HG03558 (cell line): Measurements from ENCODE around the gene SPI1.

Source experiments
- ATAC-seq: cut with Tn5 transposase; IDR thresholded peaks from one replicate; pipeline ENCODE4 v1.9.1; 2021; ENCODE audit warnings: moderate number of reproducible peaks; ENCODE audit not compliant: unreplicated experiment; ENCODE audit errors: extremely low read depth

SPI1 gene

DNA sequence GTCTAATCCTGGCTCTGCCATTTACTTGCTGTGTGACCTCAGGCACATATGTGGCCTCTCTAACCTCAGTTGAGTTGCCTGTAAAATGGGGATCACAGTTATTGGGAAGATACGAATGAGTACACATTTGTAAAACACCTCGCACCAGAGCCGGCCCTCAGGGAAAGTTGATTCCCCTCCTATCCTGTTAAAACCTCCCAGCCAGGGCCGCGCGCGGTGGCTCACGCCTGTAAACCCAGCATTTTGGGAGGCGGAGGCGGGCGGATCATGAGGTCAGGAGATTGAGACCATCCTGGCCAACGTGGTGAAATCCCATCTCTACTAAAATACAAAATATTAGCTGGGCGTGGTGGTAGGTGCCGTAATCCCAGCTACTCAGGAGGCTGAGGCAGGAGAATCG, 18.0 kb downstream of the SPI1 start:
- ATAC-seq: no peak

DNA sequence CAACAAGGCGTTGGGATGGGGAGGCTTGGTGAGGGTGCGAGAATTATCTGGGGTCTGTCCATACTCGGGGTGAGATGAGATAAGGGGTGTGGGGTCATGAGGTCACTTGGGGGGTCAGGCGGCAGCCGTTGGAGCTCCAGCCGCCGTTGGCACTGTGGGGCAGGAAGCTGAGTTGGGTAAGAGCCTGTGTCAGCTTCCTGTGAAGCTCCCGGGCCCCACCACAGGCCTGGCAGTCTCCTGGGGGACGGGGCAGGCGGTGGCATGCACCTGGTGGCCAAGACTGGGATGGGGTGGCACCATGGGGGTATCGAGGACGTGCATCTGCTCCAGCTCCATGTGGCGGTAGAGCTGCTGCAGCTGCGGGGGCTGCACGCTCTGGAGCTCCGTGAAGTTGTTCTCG, 18.8 kb downstream of the SPI1 start:
- ATAC-seq: no peak

GRCh38 chr11:47359162-47359561, 19.2 kb downstream of the SPI1 start:
- ATAC-seq: no peak

DNA sequence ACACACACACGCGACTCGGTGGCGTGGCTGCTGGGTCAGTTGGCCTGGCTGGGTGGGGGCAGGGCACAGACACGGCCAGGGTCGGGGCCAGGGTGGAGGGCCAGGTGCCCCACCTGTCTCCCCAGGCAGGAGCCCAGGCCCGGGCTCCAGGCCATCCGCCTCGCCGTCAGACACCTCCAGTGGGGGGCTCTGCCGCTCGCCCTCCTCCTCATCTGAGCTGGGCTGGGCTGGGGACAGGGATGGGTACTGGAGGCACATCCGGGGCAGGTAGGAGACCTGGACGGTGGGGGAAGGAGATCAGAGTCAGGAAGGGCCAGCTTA, 19.7 kb downstream of the SPI1 start:
- no peak for ATAC-seq

- ATAC-seq: no peak
Measured at GRCh38 chr11:47357985-47358730, 20.2 kb downstream of the SPI1 start.

DNA sequence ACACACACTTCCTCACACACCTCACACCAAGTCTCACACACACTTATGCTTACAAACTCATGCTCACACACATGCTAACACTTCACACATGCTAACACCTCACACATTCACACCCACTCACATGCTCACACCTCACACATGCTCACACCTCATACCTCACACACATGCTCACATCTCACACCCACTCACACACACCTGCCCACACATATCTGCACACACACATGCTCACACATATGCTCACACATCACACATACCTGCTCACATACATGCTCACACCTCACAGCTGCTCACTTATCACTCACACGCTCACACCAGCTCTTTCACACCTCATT, 21.4 kb downstream of the SPI1 start:
- no peak for ATAC-seq

DNA sequence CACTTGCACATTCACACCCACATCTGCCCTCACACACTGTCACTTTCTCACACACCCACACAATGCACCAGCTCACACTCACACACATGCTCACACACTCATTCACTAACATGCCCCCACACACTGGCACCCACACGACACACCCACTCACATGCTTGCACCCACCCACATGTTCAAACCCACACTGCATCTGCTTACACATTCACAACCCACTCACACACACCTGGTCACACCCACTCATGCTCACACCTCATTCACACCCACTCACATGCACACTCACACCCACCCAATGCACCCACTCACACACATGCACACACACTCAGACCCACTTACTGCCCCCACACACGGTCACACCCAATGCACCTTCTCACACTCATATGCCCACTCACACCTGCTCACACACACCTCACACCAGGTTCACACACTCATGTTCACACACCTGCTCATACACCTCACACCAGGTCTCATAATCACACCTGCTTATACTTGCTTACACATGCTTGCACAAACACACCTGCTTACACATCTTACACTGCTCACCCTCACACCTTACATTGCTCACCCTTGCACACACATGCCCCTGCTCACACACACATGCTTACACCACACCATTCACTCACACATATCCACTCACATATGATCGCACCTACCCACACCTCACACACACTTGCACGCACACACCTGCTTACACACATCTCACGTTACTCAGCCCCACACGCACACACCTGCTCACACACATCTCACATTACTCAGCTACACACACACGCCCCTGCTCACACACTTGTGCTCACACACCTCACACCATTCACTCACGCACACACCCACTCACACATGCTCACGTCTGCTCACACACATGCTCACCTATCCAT, 22.0 kb downstream of the SPI1 start:
- no peak for ATAC-seq

- no peak for ATAC-seq
Measured at GRCh38 chr11:47355283-47356128, 22.8 kb downstream of the SPI1 start.

DNA sequence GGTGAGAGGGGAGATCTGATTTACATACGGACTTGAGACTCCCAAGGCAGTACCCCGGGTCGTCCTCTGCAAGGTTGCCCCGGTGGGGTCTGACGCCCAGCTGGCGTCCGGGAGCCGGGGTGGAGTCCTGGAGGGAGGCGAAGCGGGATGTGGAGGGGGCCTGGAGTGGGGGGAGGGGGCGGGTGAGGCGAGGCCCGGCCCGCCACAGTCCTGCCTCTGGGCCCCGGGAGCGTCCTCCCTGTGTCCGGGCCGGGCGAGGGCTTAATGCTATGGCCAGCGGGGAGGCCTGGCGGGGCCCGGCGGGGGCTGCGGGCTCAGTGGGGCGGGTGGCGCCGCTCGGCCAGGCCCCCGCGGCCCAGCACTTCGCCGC, 23.4 kb downstream of the SPI1 start:
- no peak for ATAC-seq

- ATAC-seq: no peak
Measured at GRCh38 chr11:47353978-47354774, 24.2 kb downstream of the SPI1 start.

DNA sequence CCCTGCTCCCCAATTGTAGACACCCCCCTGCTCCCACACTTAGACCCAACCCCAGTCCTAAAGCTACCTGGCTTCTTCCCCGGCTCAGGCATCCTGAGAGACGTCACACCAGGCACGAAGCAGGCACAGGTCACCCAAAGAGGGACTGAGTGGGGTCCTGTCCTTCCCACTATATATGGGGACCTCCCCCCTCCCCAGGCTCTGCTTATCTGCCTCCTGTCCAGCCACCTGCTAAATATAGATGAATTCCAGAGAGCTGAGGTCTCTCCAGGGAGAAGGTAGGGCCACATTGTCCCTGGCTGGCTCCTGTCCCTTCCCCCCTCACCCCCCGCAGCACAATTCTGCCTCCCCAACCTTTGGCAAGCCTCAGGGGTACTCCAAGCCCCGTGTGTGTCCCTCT, 25.8 kb downstream of the SPI1 start, which contains the start of gene MYBPC3:
MYBPC3 (minus strand) TSS at position 147 of the 400 bp plus-strand sequence; CDS start at position 92, 55 bp downstream.
- ATAC-seq: no peak

DNA sequence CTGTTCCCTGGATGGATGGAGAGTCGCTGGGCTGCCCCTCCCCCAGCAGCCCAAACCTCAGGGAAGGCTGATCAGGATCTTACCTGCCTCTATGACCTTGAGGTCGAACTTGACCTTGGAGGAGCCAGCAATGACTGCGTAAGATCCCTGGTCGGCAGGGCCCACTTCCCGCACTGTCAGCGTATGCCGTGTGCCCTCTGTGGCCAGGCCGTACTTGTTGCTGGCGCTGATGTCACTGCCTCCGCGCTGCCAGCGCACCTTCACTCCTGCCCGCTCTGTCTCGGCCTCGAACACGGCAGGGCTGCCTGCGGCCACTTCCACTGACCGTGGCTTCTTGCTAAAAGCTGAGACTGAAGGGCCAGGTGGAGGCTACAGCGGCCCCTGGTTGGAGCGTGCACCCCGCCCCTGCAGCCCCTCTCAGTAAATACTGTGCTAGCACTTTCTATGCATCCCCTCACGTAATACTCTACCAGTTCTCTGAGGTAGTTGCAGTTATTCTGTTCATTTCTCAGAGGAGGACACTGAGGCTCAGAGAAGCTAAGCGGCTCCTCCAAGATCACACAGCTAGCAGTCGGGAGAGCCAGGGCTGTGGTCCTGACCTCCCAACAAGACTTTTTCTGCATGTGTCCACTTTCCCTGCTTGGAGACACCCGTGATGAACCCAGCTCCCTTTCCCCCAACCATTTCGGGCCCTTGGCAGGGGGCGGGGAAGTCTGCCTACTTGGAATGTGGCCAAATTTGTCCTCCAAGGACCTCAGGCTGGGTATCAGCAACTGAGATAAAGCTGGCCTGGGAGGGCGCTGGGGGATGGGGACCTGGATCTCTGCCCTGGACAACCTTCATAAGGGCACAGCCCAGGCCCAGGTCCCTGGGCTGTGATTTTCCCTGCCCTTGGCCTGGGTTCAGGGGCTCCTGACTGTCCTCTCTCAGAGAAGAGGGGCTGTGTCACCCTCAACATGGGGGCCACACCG, 26.9 kb downstream of the SPI1 start:
- ATAC-seq: no peak

DNA sequence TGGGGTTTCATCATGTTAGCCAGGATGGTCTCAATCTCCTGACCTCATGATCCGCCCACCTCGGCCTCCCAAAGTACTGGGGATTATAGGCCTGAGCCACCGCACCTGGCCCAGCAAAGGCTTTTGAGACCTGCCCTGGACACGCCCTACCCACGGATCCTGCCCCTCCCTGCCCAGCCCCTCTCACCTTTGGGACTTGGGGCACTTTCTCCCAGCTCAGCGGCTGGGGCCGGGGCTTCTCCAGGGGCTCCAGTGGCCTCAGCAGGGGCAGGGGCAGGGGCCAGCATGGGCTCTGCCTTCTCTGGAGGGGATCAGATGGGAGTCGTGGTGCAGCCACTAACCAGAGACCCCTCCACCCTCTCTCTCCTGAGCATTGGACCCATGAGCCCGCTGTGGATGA, 28.0 kb downstream of the SPI1 start:
- no peak for ATAC-seq

DNA sequence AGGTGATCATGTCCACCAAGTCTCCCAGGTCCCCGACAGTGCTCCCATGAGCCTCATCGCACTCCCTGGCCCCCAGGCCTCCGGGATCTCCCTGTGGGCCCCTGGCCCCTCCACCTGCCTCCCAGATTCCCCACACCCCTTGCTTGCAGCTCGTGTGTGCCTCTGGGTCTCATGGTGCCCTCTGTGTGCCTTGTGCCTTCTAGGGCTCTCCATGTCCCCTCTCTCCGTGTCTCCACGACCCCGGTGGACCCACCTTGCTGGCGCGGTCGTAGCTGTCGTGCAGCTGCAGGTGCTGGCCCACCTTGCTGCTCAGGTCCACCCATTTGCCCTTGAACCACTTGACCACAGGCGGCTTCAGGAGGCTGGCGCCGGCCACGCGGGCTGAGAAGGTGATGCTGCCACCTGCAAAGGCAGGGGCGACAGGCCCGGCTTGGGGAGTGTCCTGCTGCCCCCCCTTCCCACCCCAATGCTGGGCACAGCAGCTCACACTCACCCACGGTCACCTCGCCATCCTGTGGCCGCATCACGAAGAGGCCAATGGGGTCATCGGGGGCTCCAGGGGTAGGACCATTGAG, 28.7 kb downstream of the SPI1 start:
- ATAC-seq: no peak

DNA sequence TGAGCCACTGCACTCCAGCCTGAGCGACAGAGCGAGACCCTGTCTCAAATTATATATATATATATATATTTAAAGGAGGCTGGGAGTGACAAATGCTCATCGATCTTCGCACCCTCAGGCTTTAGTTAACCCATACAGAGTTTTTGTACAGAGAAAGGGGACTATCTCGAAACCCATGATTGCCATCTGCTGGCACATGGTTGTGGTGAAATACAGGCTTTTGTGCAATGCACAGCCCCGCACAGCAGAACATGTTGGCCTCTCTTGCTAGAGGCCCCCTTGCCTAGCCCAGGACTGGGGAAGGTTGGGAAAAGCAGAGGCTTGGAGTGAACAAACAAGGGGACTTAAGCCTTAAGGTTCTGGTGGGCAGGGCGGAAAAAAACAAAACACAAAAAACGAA, 29.5 kb downstream of the SPI1 start:
- ATAC-seq: no peak

GRCh38 chr11:47348131-47348802, 30.1 kb downstream of the SPI1 start:
- no peak for ATAC-seq

DNA sequence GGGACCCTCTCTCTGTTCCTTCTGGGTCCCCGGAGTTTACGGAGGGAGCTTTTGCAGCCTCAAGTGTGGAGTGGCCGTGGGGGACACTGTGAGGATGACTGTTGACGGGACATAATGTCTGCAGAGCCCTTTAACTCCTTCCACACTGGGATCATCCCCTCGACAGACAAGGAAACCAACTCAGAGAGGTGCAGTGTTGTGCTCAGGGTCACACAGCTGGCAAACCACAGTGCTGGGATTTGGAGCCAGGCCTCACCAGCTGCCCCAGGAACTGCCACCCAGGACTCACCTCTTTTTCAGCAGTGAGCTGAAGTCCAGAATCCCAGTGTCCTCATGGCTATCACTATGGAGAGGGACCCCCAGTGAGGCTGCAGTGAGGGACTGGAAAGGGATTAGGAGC, 31.2 kb downstream of the SPI1 start:
- no peak for ATAC-seq

DNA sequence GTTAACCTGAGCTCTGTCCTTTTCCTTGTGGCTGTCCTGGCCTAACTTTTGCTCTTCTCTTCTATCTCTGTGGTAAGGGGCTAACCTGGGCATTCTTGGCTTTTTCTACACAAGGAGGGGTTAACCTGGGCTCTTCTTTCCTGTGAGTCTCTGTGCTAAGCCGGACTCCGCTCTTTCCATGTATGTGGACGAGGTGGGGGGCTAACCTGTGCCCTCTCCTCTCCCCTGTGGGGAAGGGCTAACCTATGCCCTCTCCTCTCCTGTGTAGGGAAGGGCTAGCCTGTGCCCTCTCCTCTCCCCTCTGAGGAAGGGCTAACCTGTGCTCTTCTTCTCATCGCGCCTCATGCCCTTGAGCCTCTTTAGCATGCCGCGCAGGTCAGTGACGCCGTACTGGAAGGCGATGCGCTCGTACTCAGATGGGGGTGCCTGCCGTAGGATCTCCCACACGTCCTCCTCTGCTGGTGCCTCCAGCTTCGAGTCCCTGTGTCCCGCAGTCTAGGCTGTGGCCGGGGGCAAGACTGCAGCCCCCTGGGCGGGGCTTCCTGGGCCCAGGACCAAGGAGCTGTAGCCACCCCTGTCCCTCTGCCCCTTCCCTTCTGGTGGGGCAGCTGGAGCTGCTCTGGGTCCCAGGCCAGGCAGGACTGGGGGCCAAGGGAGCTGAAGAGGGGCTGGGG, 32.3 kb downstream of the SPI1 start:
- no peak for ATAC-seq
